ENCODE data around the gene PCDH12. TPM values are rescaled to one million over a fixed set of nuclear protein-coding genes. Genes with fewer than 3 reads are reported as not detected.

Gene PCDH12
- total RNA-seq, 1 experiment from 2014 or later, result not detected

- peaks cover 16% of the 10 kb centered on the region for H3K36me3 ChIP-seq (ENCODE audit: control insufficient read depth, insufficient read depth, low read length)
- in situ Hi-C loops (cut with HindIII; ENCODE audit: low pct_unique_long_range_greater_than_20kb, low sequenced_read_pairs) (no loop called here), intact Hi-C loops (cut with micrococcal nuclease; ENCODE audit: unreplicated experiment) (no loop called here)
- POLR2A ChIA-PET, result no interaction called here
- CTCF ChIA-PET, result interaction anchor here (0.7 kb wide), 1 partner anchor 19 kb away, joined by 4 read pairs; no protein-coding TSS in a partner anchor
- H3K4me1 ChIP-seq (ENCODE audit: control insufficient read depth, insufficient read depth, low read length), result no peaks in the 10 kb centered on the region
- H3K4me3 ChIP-seq (ENCODE audit: low read depth in 2 of 2, low read length in 2 of 2), result no peak overlapping the region
- no peaks in the 10 kb centered on the region for H3K9me3 ChIP-seq (ENCODE audit: control insufficient read depth, insufficient read depth, low read depth, low read length)
- ATAC-seq, result no peak
- DNase-seq (ENCODE audit: low read depth, low spot score), result no peak
- TF ChIP-seq CTCF (IDR thresholded peaks at IDR 0.05), result no peak
- TF ChIP-seq POLR2AphosphoS5 (IDR thresholded peaks at IDR 0.05; ENCODE audit: low read depth, low read length), result no peak
- no TSS peak for BruUV-seq (replicated peaks)
- no peaks in the 10 kb centered on the region for H3K27me3 ChIP-seq (ENCODE audit: control insufficient read depth, insufficient read depth, low read length)
- no peak overlapping the region for H3K27ac ChIP-seq (ENCODE audit: low read length)
These were observed 23.7 kb downstream of the PCDH12 start for GRCh38 chr5:141934099-141934844.

GRCh38 chr5:141933151-141933550, 24.9 kb downstream of the PCDH12 start:
- H3K4me3 ChIP-seq (ENCODE audit: low read depth in 2 of 2, low read length in 2 of 2), result no peak overlapping the region
- intact Hi-C loops (cut with micrococcal nuclease; ENCODE audit: unreplicated experiment), result no loop called here
- ATAC-seq (no peak), DNase-seq (ENCODE audit: low read depth, low spot score) (no peak)
- ChIA-PET POLR2A (no interaction called here), CTCF (no interaction called here)
- no peaks in the 10 kb centered on the region for H3K9me3 ChIP-seq (ENCODE audit: control insufficient read depth, insufficient read depth, low read depth, low read length)
- no TSS peak for BruUV-seq (replicated peaks)
- no peaks in the 10 kb centered on the region for H3K27me3 ChIP-seq (ENCODE audit: control insufficient read depth, insufficient read depth, low read length)
- no peak overlapping the region for H3K27ac ChIP-seq (ENCODE audit: low read length)
- no peaks in the 10 kb centered on the region for H3K4me1 ChIP-seq (ENCODE audit: control insufficient read depth, insufficient read depth, low read length)
- H3K36me3 ChIP-seq (ENCODE audit: control insufficient read depth, insufficient read depth, low read length), result peaks cover 21% of the 10 kb centered on the region
- TF ChIP-seq POLR2AphosphoS5 (IDR thresholded peaks at IDR 0.05; ENCODE audit: low read depth, low read length) (no peak), CTCF (IDR thresholded peaks at IDR 0.05) (no peak), REST (IDR thresholded peaks at IDR 0.05; ENCODE audit: insufficient read depth in 1 of 2, low read depth in 2 of 2, low read length in 1 of 2) (no peak)
- in situ Hi-C loops (cut with HindIII; ENCODE audit: low pct_unique_long_range_greater_than_20kb, low sequenced_read_pairs), result no loop called here

- ChIA-PET CTCF (no interaction called here), POLR2A (no interaction called here)
- in situ Hi-C loops (cut with HindIII; ENCODE audit: low pct_unique_long_range_greater_than_20kb, low sequenced_read_pairs), result no loop called here
- H3K9me3 ChIP-seq (ENCODE audit: control insufficient read depth, insufficient read depth, low read depth, low read length), result no peaks in the 10 kb centered on the region
- H3K27me3 ChIP-seq (ENCODE audit: control insufficient read depth, insufficient read depth, low read length), result no peaks in the 10 kb centered on the region
- H3K36me3 ChIP-seq (ENCODE audit: control insufficient read depth, insufficient read depth, low read length), result peaks cover 24% of the 10 kb centered on the region
- no peak for TF ChIP-seq POLR2AphosphoS5 (IDR thresholded peaks at IDR 0.05; ENCODE audit: low read depth, low read length)
- TF ChIP-seq REST (IDR thresholded peaks at IDR 0.05; ENCODE audit: insufficient read depth in 1 of 2, low read depth in 2 of 2, low read length in 1 of 2), result no peak
- H3K4me3 ChIP-seq (ENCODE audit: low read depth in 2 of 2, low read length in 2 of 2), result no peak overlapping the region
- H3K4me1 ChIP-seq (ENCODE audit: control insufficient read depth, insufficient read depth, low read length), result no peaks in the 10 kb centered on the region
- intact Hi-C loops (cut with micrococcal nuclease; ENCODE audit: unreplicated experiment), result no loop called here
- DNase-seq (ENCODE audit: low read depth, low spot score), result no peak
- H3K27ac ChIP-seq (ENCODE audit: low read length), result no peak overlapping the region
- no peak for ATAC-seq
- BruUV-seq (replicated peaks), result no TSS peak
These were observed 26.3 kb downstream of the PCDH12 start for GRCh38 chr5:141931694-141932093.

Measured in Panc1 (cell line).